Measurements from ENCODE around the gene ABCA6.

GRCh38 chr17:69130627-69131296, 10.9 kb downstream of the ABCA6 start:
- TF ChIP-seq EZH2 (IDR thresholded peaks at IDR 0.05; ENCODE audit: borderline replicate concordance, low read depth, low read length, poor library complexity, severe bottlenecking) = no peak
- no peak for TF ChIP-seq CTCF (conservative IDR thresholded peaks at IDR 0.05; ENCODE audit: low read depth, low read length)
